Transverse colon (tissue), 4 donors: Measurements from ENCODE around the gene TXN2.
A peak's percentile ranks its signal among the peaks of the same experiment; 100 is the strongest.

Source experiments
- EP300 ChIP-seq: sonication (generic); formaldehyde crosslinking; IDR thresholded peaks from one replicate; pipeline ENCODE4 v1.6.1; 2017; ENCODE audit warnings: antibody characterized with exemption, low read depth
- POLR2A ChIP-seq: fragments of 450-650 bp; IDR thresholded peaks from one replicate; pipeline ENCODE4 v1.6.1; 2016; ENCODE audit warnings: antibody characterized with exemption, mild to moderate bottlenecking, moderate library complexity
- POLR2AphosphoS5 ChIP-seq, 3 donors: sonication (generic); formaldehyde crosslinking; IDR thresholded peaks; one replicate each; pipeline ENCODE4 v1.6.1; 2016; ENCODE audit warnings: antibody characterized with exemption in 3 of 3
- TF ChIP-seq, protein P1 (sequence below), 5 experiments: fragments of 200-600 bp in 3 of 5; fragments of 450-650 bp in 2 of 5; sonication (generic) in 3 of 5; IDR thresholded peaks; 1 replicate in 2 of 5; 2 replicates in 3 of 5; pipeline ENCODE4 v1.5.1; 2016 to 2017; ENCODE audit warnings: antibody characterized with exemption in 5 of 5, inconsistent platforms in 3 of 5, mild to moderate bottlenecking in 2 of 5, moderate library complexity in 1 of 5

DNA sequence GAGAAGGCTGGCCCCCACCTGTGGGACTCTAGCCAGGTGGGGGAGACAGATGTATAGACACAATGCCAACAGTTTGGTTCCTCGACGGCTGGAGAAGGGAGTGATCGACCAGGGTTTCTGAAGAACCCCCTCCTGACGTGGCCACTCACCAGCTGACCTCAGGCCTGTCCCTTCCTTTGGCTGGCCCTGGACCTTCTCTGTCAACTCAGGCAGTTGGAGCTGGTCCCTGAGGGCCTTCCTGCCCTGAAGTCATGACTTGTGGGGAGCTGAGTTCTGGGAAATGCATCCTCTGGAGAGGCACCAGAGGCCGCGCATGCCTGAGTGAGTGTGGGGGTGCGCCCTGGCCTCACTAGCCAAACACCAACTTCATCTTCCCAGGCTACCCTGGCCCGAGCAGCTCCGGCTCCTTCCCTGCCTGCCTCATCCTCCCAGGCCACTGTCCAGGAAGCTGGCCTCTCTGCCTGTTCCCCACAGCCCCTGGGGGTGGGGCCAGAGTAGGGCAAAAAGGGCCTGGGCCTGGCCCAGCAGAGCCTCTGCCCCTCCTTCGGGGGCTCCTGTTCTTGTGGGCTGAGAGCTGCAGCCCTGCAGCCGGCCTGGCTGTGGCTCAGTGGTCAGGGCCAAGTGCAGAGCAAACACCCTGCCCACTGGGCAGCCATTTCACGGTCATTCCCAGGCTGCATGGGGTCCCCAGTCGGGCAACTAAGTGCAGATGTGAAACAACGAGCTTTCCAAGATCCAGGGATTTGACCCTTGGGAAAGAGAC is 23.6 kb downstream of the TXN2 start:
- TF ChIP-seq POLR2AphosphoS5 (IDR thresholded peaks at IDR 0.05) = peak in 2 of 3 donors; percentile 13 to 39
- TF ChIP-seq, protein P1, sequence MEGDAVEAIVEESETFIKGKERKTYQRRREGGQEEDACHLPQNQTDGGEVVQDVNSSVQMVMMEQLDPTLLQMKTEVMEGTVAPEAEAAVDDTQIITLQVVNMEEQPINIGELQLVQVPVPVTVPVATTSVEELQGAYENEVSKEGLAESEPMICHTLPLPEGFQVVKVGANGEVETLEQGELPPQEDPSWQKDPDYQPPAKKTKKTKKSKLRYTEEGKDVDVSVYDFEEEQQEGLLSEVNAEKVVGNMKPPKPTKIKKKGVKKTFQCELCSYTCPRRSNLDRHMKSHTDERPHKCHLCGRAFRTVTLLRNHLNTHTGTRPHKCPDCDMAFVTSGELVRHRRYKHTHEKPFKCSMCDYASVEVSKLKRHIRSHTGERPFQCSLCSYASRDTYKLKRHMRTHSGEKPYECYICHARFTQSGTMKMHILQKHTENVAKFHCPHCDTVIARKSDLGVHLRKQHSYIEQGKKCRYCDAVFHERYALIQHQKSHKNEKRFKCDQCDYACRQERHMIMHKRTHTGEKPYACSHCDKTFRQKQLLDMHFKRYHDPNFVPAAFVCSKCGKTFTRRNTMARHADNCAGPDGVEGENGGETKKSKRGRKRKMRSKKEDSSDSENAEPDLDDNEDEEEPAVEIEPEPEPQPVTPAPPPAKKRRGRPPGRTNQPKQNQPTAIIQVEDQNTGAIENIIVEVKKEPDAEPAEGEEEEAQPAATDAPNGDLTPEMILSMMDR (IDR thresholded peaks at IDR 0.05) = no peak
- no peak for TF ChIP-seq POLR2A
- TF ChIP-seq EP300 = no peak
